GM18868 (cell line): ENCODE results near the gene ZDHHC8.

ENCODE experiments used
- ATAC-seq: cut with Tn5 transposase; IDR thresholded peaks from one replicate; pipeline ENCODE4 v1.9.1; 2021; ENCODE audit warnings: mild to moderate bottlenecking, moderate library complexity; ENCODE audit not compliant: unreplicated experiment

Gene ZDHHC8

GRCh38 chr22:20094197-20094807 is 37.3 kb upstream of the ZDHHC8 start:
- no peak for ATAC-seq

DNA sequence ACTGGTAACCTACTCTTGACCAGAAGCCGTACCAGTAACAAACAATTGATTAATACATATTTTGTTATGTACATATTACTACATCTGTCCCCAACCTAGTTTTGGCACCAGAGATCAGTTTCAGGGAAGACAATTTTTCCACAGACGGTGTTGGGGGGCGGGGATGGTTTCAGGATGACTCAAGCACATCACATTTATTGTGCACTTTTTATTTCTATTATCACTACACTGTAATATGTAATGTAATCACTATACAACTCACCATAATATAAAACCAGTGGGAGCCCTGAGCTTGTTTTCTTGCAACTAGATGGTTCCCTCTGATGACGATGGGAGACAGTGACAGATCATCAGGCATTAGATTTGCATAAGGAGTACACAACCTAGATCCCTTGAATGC is 36.1 kb upstream of the ZDHHC8 start:
- no peak for ATAC-seq

- ATAC-seq: no peak
These were observed 34.8 kb upstream of the ZDHHC8 start for GRCh38 chr22:20096574-20097420.

GRCh38 chr22:20099099-20099711 is 32.4 kb upstream of the ZDHHC8 start:
- no peak for ATAC-seq

- no peak for ATAC-seq
These were observed 30.0 kb upstream of the ZDHHC8 start for GRCh38 chr22:20101638-20102037.

- ATAC-seq: no peak
These were observed 29.3 kb upstream of the ZDHHC8 start for GRCh38 chr22:20102203-20102780.

DNA sequence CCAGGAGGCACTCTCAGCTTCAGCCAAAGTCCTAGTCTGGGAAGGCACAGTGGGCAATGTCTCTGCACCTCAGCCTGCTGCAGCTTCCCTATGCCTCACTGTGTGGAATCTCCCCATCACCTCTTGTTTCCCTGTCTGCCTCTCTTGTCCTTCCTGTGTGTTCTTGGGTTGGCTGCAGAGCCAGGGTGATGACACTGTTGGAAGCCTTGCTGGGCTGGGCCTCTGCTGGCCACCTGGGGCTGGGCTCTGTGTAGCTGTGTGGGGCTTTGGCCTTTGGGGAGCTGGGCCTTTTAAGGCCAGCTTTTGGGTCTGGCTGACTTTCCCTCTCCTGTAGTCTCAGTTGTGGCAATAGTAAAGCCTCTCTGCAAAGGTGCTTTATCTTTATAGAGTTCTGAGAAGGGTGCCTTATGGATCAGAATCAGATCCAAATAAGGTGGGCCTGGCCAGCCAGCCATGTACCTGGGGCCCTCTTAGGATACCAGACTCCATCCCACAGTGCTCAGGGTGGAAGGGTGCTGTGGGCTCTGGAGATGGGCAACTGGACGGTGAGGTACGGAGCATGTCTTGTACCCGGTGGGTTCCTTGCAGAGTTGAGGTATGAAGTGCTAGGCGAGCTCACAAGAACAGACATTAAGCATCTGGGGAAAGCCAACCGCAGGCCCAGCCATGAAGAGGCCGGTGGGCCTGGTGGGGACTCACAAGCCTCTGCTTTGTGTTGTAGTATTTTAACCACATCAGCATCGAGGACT is 26.0 kb upstream of the ZDHHC8 start:
- ATAC-seq: no peak

GRCh38 chr22:20106205-20106848 is 25.3 kb upstream of the ZDHHC8 start:
- no peak for ATAC-seq

DNA sequence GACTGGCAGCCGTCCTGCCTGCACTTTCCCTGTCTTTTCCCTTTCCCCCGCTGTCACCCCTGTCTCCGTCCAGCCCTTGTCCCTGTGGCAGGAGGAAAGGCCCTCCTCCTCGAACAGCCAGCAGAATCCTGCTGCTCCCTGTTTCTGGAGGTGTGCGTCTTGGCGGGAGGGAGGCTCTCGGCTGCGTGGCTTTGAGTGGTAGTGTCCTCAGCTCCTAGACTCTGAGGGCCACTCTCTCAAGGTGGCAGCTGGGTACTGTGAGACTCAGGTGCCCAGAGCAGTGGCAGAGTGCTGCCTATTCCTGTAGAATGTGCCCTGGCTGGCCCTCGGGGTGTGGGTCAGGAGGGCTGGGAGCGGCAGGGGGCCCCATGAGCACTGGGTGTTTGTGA is 24.8 kb upstream of the ZDHHC8 start:
- no peak for ATAC-seq

- ATAC-seq: no peak
These were observed 24.1 kb upstream of the ZDHHC8 start for GRCh38 chr22:20107471-20107901.

- no peak for ATAC-seq
These were observed 23.4 kb upstream of the ZDHHC8 start for GRCh38 chr22:20107951-20108756.

DNA sequence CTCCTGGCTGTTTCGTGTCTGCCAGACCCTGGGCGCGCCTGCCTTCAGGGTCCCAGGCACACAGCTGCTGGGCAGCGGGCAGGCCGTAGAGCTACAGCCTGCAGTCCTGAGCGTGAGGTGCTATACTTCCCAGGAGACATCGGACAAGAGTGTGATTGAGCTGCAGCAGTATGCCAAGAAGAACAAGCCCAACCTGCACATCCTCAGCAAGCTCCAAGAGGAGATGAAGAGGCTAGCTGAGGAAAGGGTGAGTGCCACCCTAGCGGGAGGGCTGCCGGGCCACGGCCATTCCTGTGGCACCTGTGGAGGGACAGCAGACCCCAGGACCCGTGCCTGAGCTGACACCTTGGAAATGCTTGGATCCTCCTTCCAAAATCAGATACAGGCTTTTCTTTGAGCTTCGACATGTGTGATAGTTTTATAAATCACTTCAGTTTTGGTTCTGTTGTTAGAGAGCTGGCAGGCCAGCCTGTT is 22.8 kb upstream of the ZDHHC8 start:
- ATAC-seq: no peak

- ATAC-seq: no peak
These were observed 21.9 kb upstream of the ZDHHC8 start for GRCh38 chr22:20109411-20110358.

GRCh38 chr22:20110359-20110985 is 21.1 kb upstream of the ZDHHC8 start:
- ATAC-seq: no peak

GRCh38 chr22:20111045-20111688 is 20.4 kb upstream of the ZDHHC8 start:
- ATAC-seq: no peak

GRCh38 chr22:20111689-20112622 is 19.6 kb upstream of the ZDHHC8 start:
- ATAC-seq: no peak
